NCI-H82 treated with DMSO at 0.1 percent for 48 hours (cell line): ENCODE data around the gene AKR7A2.

ENCODE experiments used
- DNase-seq: peaks from one replicate; lab custom pipeline; 2025; ENCODE audit not compliant: unreplicated experiment; lab: John Stamatoyannopoulos, UW

AKR7A2 gene

GRCh38 chr1:19343617-19344350, 31.8 kb upstream of the AKR7A2 start:
- DNase-seq: no peak

GRCh38 chr1:19342894-19343616, 31.1 kb upstream of the AKR7A2 start:
- no peak for DNase-seq

GRCh38 chr1:19342062-19342750, 30.3 kb upstream of the AKR7A2 start:
- no peak for DNase-seq

GRCh38 chr1:19341201-19342061, 29.5 kb upstream of the AKR7A2 start:
- no peak for DNase-seq

- no peak for DNase-seq
Observed at GRCh38 chr1:19340387-19340937, 28.5 kb upstream of the AKR7A2 start.

- DNase-seq: no peak
Observed at GRCh38 chr1:19339214-19339861, 27.4 kb upstream of the AKR7A2 start.

- DNase-seq: no peak
Observed at GRCh38 chr1:19338323-19338762, 26.4 kb upstream of the AKR7A2 start.

GRCh38 chr1:19337289-19337688, 25.3 kb upstream of the AKR7A2 start:
- DNase-seq: no peak

GRCh38 chr1:19336543-19336942, 24.6 kb upstream of the AKR7A2 start:
- no peak for DNase-seq

- no peak for DNase-seq
Observed at GRCh38 chr1:19333587-19334354, 21.8 kb upstream of the AKR7A2 start.

GRCh38 chr1:19332832-19333231, 20.9 kb upstream of the AKR7A2 start:
- no peak for DNase-seq

- DNase-seq: no peak
Observed at GRCh38 chr1:19331262-19331878, 19.4 kb upstream of the AKR7A2 start.

GRCh38 chr1:19330449-19331135, 18.6 kb upstream of the AKR7A2 start:
- no peak for DNase-seq

- no peak for DNase-seq
Observed at GRCh38 chr1:19329611-19330010, 17.7 kb upstream of the AKR7A2 start.

GRCh38 chr1:19329188-19329587, 17.2 kb upstream of the AKR7A2 start:
- DNase-seq: no peak

GRCh38 chr1:19328486-19328885, 16.5 kb upstream of the AKR7A2 start:
- no peak for DNase-seq

- DNase-seq: no peak
Observed at GRCh38 chr1:19327736-19328135, 15.8 kb upstream of the AKR7A2 start.

- no peak for DNase-seq
Observed at GRCh38 chr1:19327301-19327700, 15.4 kb upstream of the AKR7A2 start.

- DNase-seq: no peak
Observed at GRCh38 chr1:19326748-19327065, 14.8 kb upstream of the AKR7A2 start.
